GM18867 (cell line): ENCODE measurements around the gene RNF112.

ENCODE experiments used
- ATAC-seq: cut with Tn5 transposase; IDR thresholded peaks from one replicate; pipeline ENCODE4 v1.9.1; 2021; ENCODE audit warnings: mild to moderate bottlenecking, moderate library complexity; ENCODE audit not compliant: unreplicated experiment

RNF112 gene

GRCh38 chr17:19372866-19373504 is 38.0 kb upstream of the RNF112 start:
- no peak for ATAC-seq

- ATAC-seq: no peak
Measured at GRCh38 chr17:19374136-19374535, 36.9 kb upstream of the RNF112 start.

- ATAC-seq: no peak
Measured at GRCh38 chr17:19375732-19376131, 35.3 kb upstream of the RNF112 start.

- no peak for ATAC-seq
Measured at GRCh38 chr17:19376811-19377210, 34.2 kb upstream of the RNF112 start.

- ATAC-seq: peak; percentile 89
Measured at GRCh38 chr17:19377602-19378415, 33.2 kb upstream of the RNF112 start.

- ATAC-seq: no peak
Measured at GRCh38 chr17:19378416-19379360, 32.3 kb upstream of the RNF112 start, which contains the start of gene MAPK7. Gene MAPK7, plus strand, starts transcription at chr17:19378498. Its CDS starts 403 bp downstream, at chr17:19378901.

GRCh38 chr17:19379361-19380065 is 31.5 kb upstream of the RNF112 start:
- ATAC-seq: no peak

GRCh38 chr17:19380481-19381301 is 30.3 kb upstream of the RNF112 start:
- no peak for ATAC-seq

GRCh38 chr17:19381361-19381740 is 29.7 kb upstream of the RNF112 start:
- no peak for ATAC-seq

- no peak for ATAC-seq
Measured at GRCh38 chr17:19381741-19382444, 29.1 kb upstream of the RNF112 start.

GRCh38 chr17:19382531-19383444 is 28.2 kb upstream of the RNF112 start:
- ATAC-seq: no peak

GRCh38 chr17:19383681-19384470 is 27.2 kb upstream of the RNF112 start:
- no peak for ATAC-seq

GRCh38 chr17:19384723-19385391 is 26.2 kb upstream of the RNF112 start:
- ATAC-seq: no peak

- ATAC-seq: no peak
Measured at GRCh38 chr17:19385521-19385983, 25.5 kb upstream of the RNF112 start.

GRCh38 chr17:19386051-19386929 is 24.7 kb upstream of the RNF112 start:
- no peak for ATAC-seq
